GM21786 (cell line): ENCODE results near the gene SYNE1.
A peak's percentile ranks its signal among the peaks of the same experiment; 100 is the strongest.
"Not testable (repeated sequence)": the region's sequence is repeated elsewhere in the genome, so short reads cannot be mapped to it uniquely, and the experiment has no call there.

Source experiments
- ATAC-seq: cut with Tn5 transposase; IDR thresholded peaks from one replicate; pipeline ENCODE4 v1.9.1; 2021; ENCODE audit not compliant: unreplicated experiment

Gene SYNE1

DNA sequence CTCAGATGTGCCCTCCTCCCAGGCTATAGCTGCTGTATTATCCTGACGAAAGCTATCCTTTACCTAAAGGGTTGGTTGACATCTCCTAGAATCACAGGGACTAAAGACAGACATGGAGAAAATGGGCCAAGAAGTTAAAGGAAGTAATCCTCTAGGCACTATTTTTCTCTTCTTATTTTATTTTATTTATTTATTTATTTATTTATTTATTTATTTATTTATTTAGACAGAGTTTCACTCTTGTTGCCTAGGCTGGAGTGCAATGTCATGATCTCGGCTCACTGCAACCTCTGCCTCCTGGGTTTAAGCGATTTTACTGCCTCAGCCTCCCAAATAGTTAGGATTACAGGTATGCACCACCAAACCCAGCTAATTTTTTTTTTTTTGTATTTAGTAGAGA lies 309.0 kb downstream of the SYNE1 start:
- not testable (repeated sequence) for ATAC-seq

GRCh38 chr6:152323376-152323775 lies 313.8 kb downstream of the SYNE1 start:
- ATAC-seq: no peak

DNA sequence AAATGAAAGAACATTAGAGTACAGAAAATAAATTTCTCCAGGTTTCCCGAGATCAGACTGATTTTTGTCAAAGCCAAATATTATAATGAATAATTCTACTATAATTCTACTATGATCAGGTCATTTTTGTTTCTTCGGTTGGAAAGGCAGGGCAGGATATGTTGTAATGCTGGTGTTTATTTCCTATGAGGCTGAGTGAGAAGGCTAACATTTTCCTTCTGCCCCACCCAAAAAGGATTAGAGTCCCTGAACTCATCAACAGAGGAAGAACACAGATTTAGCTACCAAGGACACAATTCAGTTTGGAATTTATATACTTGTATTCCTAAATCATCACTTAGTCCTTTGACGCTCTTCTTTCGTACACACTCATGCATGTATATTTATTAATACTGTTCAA lies 318.9 kb downstream of the SYNE1 start:
- no peak for ATAC-seq

DNA sequence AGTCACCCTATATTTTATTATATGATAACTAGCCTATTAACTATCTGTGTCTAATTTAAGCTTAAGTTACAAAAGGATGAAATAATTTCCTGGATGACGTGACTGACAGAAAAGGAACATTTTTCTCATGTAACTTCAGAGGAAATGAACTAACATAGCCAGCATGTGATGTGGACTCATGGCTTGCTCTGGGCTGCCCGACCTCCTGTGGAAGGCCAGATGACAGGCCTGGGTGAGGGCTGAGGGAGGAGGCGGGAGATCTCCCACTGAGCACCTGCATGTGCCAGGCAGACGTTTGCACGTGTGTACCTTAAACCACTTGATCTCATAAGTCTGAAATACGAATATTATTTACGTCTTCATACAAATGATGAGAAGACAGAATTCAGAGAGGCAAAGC lies 321.1 kb downstream of the SYNE1 start:
- no peak for ATAC-seq

- no peak for ATAC-seq
Measured at GRCh38 chr6:152314483-152314832, 322.7 kb downstream of the SYNE1 start.

- ATAC-seq: no peak
Measured at GRCh38 chr6:152313542-152314482, 323.4 kb downstream of the SYNE1 start.

DNA sequence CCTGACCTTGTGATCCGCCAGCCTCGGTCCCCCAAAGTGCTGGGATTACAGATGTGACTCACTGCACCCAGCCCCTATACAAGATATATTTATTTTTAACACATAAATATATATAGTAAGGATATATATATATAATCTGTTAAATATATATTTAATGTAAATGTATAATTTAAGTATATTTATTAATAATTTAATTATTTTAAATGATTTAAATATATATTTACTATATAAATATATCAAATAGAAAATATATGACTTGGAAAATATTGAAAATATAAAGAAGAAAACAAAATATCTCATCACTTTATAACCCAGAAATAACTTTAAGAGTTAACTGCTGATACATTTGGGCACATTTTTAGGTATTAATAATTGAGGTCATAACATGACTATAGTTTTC lies 324.7 kb downstream of the SYNE1 start:
- ATAC-seq: no peak

- ATAC-seq: no peak
Measured at GRCh38 chr6:152310371-152310954, 326.7 kb downstream of the SYNE1 start.

DNA sequence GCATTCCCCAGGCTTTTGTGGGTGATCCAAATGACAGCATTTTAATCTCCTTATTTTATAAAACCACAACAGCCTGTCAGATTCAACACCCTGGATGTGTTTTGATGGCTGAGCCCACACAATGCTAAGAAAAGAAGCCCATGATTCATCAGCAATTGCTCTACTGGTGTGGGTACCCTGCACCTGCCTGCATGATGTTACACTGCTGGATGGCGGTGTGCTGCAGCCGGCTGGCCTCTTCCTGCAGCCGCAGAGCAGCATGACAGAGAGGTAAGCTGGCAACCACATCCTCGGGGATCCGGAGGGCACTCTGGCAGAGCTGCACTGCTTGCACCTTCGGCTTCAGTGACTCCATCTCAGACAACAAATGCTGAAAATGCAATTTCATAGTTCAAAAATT lies 327.5 kb downstream of the SYNE1 start:
- no peak for ATAC-seq

DNA sequence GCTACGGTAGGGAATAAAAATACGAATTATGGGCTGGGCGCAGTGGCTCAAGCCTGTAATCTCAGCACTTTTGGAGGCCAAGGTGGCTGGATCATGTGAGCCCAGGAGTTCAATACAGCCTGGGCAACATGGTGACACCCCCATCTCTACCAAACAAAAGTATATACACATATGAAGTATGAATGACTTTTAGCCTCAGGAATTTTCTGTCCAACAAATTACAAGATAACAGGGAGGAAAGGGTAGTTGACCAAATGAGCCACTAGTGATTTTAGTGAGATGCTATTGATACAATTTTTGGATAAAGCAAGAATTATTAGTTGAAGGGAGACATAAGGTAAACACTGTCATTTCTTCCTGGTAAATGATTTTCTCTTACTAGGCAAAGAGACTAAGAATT lies 328.2 kb downstream of the SYNE1 start:
- ATAC-seq: no peak

- ATAC-seq: no peak
Measured at GRCh38 chr6:152308306-152308705, 328.9 kb downstream of the SYNE1 start.

DNA sequence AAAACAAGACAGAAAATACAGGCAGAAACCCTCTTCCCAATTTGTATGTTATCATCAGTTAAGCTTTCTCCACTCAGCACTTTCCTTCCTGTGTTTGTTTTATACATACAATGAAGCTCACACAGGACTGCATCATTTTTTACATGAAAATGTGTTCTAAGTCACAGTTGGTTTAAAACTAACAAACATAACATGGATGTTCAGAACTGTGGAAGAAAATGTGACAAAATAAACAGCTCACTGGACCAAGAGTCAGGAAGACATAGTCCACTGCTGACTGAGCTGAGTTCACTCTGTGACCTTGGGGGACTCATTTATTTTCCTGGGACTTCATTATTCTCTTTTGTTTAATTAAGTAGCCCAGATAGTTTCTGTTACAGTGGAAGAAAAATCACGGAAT lies 331.5 kb downstream of the SYNE1 start:
- ATAC-seq: no peak

GRCh38 chr6:152301765-152302568 lies 335.2 kb downstream of the SYNE1 start:
- peak; percentile 84 for ATAC-seq

DNA sequence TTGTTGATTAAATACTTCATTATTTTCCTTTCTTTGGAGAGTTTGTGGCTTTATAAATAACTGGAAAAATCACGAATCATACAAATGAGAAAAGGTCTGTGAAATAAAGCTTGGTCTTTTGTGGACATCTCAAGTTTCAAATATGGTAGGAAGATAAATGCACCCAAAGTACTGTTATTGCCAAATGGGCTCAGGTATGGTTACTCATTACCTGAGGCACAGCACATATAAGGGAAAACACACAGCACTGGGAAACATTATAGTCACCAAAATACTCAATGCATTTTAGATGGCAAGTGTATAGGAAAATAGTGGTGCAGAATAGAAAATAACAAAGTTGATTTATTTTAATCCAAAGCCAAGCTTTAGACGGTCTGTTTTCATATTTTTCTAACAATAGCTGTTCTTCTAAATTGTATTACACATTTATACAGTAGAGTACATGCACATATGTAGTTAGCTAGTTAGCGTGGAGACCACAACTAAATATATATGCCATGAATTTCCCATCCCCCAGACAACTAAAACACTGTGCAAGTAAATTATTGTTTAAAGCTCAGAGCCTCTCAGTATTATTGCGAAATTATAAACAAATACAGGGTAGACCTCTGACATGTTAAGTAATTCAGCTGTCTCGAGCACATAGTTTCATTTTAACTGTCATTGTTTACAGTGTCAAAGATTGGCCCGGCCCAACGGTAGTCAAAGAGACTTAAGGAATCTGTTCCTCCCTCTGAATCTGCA lies 336.0 kb downstream of the SYNE1 start:
- peak; percentile 21 for ATAC-seq

- ATAC-seq: no peak
Measured at GRCh38 chr6:152300517-152300916, 336.6 kb downstream of the SYNE1 start.

DNA sequence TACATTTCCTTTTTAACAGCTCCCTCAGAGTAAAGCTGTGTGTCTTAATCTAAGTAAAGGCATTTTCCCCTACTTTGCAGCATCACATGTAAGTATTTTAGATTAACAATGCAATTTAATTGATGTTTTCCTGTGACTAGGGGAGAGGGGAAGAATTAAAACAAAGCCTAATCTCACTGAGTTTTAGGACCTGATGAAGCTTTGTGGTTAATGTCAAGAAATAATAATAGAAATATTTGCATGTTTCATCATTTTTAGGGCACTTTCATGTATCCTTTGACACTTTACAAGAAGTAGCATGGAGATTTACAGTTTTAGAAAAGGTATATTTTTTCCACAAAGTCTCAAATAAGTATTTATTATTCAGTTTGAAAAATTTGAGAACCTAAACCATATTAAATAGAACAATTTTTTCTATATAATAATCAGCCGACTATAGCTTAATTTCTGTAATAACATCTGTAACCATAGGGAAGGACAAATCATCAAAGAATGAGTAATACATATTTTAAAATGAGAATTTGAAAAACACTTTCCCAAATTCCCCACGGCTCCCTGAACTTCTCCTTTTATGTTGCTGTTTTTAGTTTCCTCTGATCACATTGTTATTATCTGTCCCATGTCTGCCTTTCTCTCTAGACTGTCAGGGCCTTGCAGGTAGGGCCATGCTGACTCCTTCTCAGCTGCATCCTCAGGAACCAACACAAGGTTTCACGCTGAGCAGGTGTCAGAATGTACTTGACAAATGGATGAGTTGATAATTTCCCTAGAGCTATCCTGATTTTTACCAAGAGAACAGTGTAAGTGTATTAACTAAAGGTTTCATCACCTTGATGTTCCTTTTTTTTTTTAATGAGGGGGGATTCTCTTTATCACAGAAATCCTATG lies 338.1 kb downstream of the SYNE1 start:
- ATAC-seq: no peak

GRCh38 chr6:152298055-152298647 lies 339.0 kb downstream of the SYNE1 start:
- peak; percentile 18 for ATAC-seq

- no peak for ATAC-seq
Measured at GRCh38 chr6:152296648-152297376, 340.4 kb downstream of the SYNE1 start.

DNA sequence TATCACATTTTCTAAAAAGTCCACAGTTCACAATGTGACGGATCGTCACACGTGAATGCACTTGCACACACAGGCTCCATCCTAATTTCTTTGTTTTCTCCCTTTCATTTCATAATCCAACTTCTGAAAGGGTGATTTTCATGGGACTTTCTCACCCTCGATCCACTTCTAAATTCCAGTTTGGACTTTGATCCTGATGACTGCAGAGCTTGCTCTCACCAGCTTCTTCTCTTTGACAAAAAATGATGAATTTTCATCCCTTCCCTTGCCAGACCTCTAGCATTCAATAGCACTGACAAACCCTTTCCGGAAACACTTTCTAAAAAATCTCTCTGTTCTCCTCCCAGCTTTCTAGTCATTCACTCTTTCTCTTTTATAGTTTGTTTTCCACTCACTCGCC lies 341.2 kb downstream of the SYNE1 start:
- ATAC-seq: no peak
